Loucy (cell line): ENCODE data around the gene SLC29A1.

Source experiments
- H2AFZ ChIP-seq: fragments of 200-600 bp; sonication (generic); 2 replicates; pipeline ENCODE4 v1.6.0; 2016; ENCODE audit warnings: antibody characterized with exemption, mild to moderate bottlenecking, low read length, moderate library complexity
- H3F3A ChIP-seq: fragments of 200-600 bp; 2 replicates; pipeline ENCODE4 v1.6.0; 2016; ENCODE audit warnings: antibody characterized with exemption, low read depth, mild to moderate bottlenecking
- H3K27me3 ChIP-seq: fragments of 200-600 bp; sonication (generic); 2 replicates; pipeline ENCODE4 v1.6.1; 2014; ENCODE audit warnings: low read length, mild to moderate bottlenecking; ENCODE audit not compliant: insufficient read depth, poor library complexity, severe bottlenecking
- H3K36me3 ChIP-seq: fragments of 200-600 bp; sonication (generic); 2 replicates; pipeline ENCODE4 v1.6.1; 2016; ENCODE audit warnings: low read length; ENCODE audit not compliant: insufficient read depth
- H3K4me1 ChIP-seq: fragments of 200-600 bp; sonication (generic); 2 replicates; pipeline ENCODE4 v1.5.1; 2014; ENCODE audit warnings: low read length, mild to moderate bottlenecking; ENCODE audit not compliant: insufficient read depth, poor library complexity, severe bottlenecking
- H3K4me2 ChIP-seq: fragments of 200-600 bp; sonication (generic); 2 replicates; pipeline ENCODE4 v1.6.0; 2014; ENCODE audit warnings: antibody characterized with exemption, low read length, low read depth, mild to moderate bottlenecking; ENCODE audit not compliant: poor library complexity, severe bottlenecking
- H3K4me3 ChIP-seq: fragments of 200-600 bp; sonication (generic); 2 replicates; pipeline ENCODE4 v1.5.1; 2014; ENCODE audit warnings: low read length, mild to moderate bottlenecking, mixed read lengths; ENCODE audit not compliant: poor library complexity, severe bottlenecking
- H3K79me2 ChIP-seq: fragments of 200-600 bp; sonication (generic); 2 replicates; pipeline ENCODE4 v1.6.1; 2014; ENCODE audit warnings: low read length; ENCODE audit not compliant: insufficient read depth
- H3K9ac ChIP-seq: fragments of 200-600 bp; sonication (generic); 2 replicates; pipeline ENCODE4 v1.6.0; 2014; ENCODE audit warnings: mild to moderate bottlenecking, low read depth, low read length, moderate library complexity; ENCODE audit not compliant: poor library complexity, severe bottlenecking
- H3K9me2 ChIP-seq: fragments of 200-600 bp; sonication (generic); replicated peaks from 2 replicates; pipeline ENCODE4 v1.6.1; 2016; ENCODE audit warnings: low read depth, low read length, mixed read lengths
- H3K9me3 ChIP-seq: fragments of 200-600 bp; sonication (generic); 2 replicates; pipeline ENCODE4 v1.6.1; 2014; ENCODE audit warnings: mild to moderate bottlenecking, antibody characterized with exemption, low read length, low read depth; ENCODE audit not compliant: insufficient read depth
- H4K20me1 ChIP-seq: fragments of 200-600 bp; sonication (generic); 2 replicates; pipeline ENCODE4 v1.6.0; 2014; ENCODE audit warnings: antibody characterized with exemption, low read length, mild to moderate bottlenecking; ENCODE audit not compliant: insufficient read depth, poor library complexity, severe bottlenecking
- EZH2phosphoT487 ChIP-seq: fragments of 200-600 bp; IDR thresholded peaks from 2 replicates; pipeline ENCODE4 v1.6.1; 2018; ENCODE audit warnings: antibody characterized with exemption, mild to moderate bottlenecking, moderate library complexity, borderline replicate concordance
- TF ChIP-seq, protein P1 (sequence below): fragments of 200-600 bp; sonication (generic); conservative IDR thresholded peaks from 2 replicates; pipeline ENCODE4 v1.5.1; 2014; ENCODE audit warnings: mild to moderate bottlenecking, antibody characterized with exemption, low read length

SLC29A1 gene

DNA sequence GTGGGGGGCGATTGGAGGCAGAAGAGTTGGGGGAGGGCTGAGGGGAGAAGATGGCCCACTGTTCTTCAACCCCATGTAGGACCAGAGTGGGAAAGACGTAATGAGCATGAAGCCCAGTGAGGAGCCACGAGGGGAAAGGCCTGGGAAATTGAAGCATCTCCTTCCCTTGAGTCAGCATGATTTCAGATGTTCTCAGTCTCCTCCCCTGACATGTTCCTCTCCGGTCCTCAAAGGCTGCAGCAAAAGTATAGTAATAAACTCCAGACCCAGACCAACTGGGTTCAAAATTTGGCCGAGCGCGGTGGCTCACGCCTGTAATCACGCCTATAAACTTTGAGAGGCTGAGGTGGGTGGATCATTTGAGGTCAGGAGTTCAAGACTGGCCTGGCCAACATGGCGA lies 43.9 kb downstream of the SLC29A1 start:
- Histone ChIP-seq H4K20me1 (peaks cover 13% of the 10 kb centered on the region), H3K4me3 (no peak overlapping the region), H3K9me2 (no peaks in the 10 kb centered on the region), H3K36me3 (no peaks in the 10 kb centered on the region), H3K9ac (no peak overlapping the region), H3K4me2 (no peak overlapping the region), H3K79me2 (peaks cover 30% of the 10 kb centered on the region), H2AFZ (no peak overlapping the region), H3K4me1 (peaks cover 37% of the 10 kb centered on the region), H3F3A (no peaks in the 10 kb centered on the region), H3K27me3 (no peaks in the 10 kb centered on the region), H3K9me3 (no peaks in the 10 kb centered on the region)
- TF ChIP-seq, protein P1, sequence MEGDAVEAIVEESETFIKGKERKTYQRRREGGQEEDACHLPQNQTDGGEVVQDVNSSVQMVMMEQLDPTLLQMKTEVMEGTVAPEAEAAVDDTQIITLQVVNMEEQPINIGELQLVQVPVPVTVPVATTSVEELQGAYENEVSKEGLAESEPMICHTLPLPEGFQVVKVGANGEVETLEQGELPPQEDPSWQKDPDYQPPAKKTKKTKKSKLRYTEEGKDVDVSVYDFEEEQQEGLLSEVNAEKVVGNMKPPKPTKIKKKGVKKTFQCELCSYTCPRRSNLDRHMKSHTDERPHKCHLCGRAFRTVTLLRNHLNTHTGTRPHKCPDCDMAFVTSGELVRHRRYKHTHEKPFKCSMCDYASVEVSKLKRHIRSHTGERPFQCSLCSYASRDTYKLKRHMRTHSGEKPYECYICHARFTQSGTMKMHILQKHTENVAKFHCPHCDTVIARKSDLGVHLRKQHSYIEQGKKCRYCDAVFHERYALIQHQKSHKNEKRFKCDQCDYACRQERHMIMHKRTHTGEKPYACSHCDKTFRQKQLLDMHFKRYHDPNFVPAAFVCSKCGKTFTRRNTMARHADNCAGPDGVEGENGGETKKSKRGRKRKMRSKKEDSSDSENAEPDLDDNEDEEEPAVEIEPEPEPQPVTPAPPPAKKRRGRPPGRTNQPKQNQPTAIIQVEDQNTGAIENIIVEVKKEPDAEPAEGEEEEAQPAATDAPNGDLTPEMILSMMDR, result no peak
- TF ChIP-seq EZH2phosphoT487, result no peak

DNA sequence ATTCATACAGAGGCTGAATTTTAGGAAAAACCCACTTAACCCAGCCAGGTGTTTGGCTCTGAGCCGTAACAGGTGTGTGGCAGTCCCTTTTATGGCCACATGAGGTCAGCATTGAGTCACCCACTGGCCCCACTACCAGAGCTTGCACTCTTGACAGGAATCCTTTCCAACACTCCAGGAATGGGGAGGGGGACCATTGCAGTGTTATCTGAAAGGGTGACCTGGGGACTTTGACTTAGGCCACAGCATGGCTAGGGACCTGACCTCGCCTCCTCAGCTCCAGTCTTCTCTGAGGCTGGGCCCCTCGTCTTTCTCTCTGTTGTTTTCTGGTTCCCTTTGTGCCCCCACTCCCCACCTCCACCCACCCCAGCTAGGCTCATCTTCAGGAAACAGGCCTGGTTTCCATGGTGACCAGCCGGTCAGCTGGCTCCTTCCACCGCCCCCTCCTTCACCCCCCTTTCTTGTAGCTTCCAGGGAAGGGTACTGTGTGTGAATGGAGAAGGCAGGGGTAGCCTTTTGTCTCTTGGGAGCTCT lies 44.8 kb downstream of the SLC29A1 start:
- no peak overlapping the region for H3K9ac ChIP-seq
- H3K79me2 ChIP-seq, result peaks cover 21% of the 10 kb centered on the region
- H2AFZ ChIP-seq, result peak overlapping the region; percentile 62
- peaks cover 28% of the 10 kb centered on the region for H3K4me1 ChIP-seq
- peaks cover 5% of the 10 kb centered on the region for H4K20me1 ChIP-seq
- peak overlapping the region; percentile 74 for H3K4me2 ChIP-seq
- H3K36me3 ChIP-seq, result no peaks in the 10 kb centered on the region
- no peaks in the 10 kb centered on the region for H3K27me3 ChIP-seq
- H3K9me3 ChIP-seq, result no peaks in the 10 kb centered on the region
- no peak for TF ChIP-seq EZH2phosphoT487
- TF ChIP-seq, protein P1, result peak; percentile 98
- no peaks in the 10 kb centered on the region for H3K9me2 ChIP-seq
- H3F3A ChIP-seq, result no peaks in the 10 kb centered on the region
- H3K4me3 ChIP-seq, result peak overlapping the region; percentile 42

DNA sequence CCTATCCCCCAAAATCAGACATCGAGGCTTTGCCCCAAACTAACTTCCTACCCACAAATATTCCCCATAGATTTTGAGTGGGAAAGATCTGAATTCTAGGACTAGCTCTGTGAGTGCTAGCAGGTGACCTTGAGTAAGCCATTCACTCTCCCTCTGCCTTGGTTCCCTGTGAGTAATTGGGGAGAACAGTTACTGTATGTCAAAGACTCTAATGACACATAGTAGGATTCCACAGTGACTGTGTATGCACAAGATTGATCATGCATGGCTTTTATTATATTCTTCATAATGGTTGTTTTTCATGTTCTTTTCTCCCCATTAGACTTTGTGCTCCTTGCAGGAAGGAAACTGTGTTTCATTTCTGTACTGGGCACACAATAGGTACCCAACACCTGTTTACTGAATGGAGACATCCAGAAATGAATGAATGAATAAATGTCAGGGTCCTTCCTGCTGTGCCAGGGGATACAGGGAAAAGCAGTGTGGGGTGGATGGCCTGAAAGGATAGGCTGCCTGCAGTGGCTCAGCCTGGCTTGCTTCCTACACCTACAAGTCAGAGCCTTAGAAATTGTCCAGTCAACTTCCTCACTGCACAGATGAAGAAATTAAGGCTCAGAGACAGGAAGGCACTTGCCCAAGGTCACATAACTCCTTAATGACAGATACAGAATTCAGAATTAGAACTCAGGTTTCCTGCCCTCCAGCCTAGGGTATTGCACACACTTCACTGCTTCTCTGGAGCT lies 46.0 kb downstream of the SLC29A1 start:
- Histone ChIP-seq H2AFZ (no peak overlapping the region), H3K4me2 (no peak overlapping the region), H3K27me3 (no peaks in the 10 kb centered on the region), H3K79me2 (peaks cover 9% of the 10 kb centered on the region), H3K9ac (no peak overlapping the region), H3K9me3 (no peaks in the 10 kb centered on the region), H3F3A (no peaks in the 10 kb centered on the region), H3K4me3 (no peak overlapping the region), H3K36me3 (no peaks in the 10 kb centered on the region), H3K9me2 (no peaks in the 10 kb centered on the region), H4K20me1 (no peaks in the 10 kb centered on the region), H3K4me1 (peaks cover 16% of the 10 kb centered on the region)
- TF ChIP-seq, protein P1, result no peak
- no peak for TF ChIP-seq EZH2phosphoT487
